ENCODE measurements around the gene NR1H3.
A peak's percentile ranks its signal among the peaks of the same experiment; 100 is the strongest.

GRCh38 chr11:47248664-47249377, 9.0 kb upstream of the NR1H3 start, which contains the start of gene ACP2:
- peak; percentile 88; the same call in 1 of the 2 replicates for TF ChIP-seq POLR2A (IDR thresholded peaks at IDR 0.05; ENCODE audit: low read depth, low read length)
- peak; percentile 73; the same call in 1 of the 2 replicates for TF ChIP-seq POLR2AphosphoS5 (IDR thresholded peaks at IDR 0.05; ENCODE audit: low read depth, low read length)

All from GM12892 (cell line).